SK-N-SH treated with all-trans-retinoic acid at 6 μM for 48 hours (cell line): Measurements from ENCODE around the gene TMEM132A.

ENCODE experiments used
- ATAC-seq: fragments of 200-7000 bp; cut with Tn5 transposase; 3 replicates; pipeline ENCODE4 v1.9.1; 2020; ENCODE audit warnings: mild to moderate bottlenecking, moderate library complexity
- BACH2 ChIP-seq: fragments of 250-450 bp; sonication (Bioruptor Pico); IDR thresholded peaks from 2 replicates; pipeline ENCODE4 v1.9.0; 2021; ENCODE audit warnings: mild to moderate bottlenecking, borderline replicate concordance
- ESRRG ChIP-seq: fragments of 250-450 bp; sonication (Bioruptor Pico); IDR thresholded peaks from 2 replicates; pipeline ENCODE4 v1.6.1; 2021; ENCODE audit warnings: mild to moderate bottlenecking
- GLIS3 ChIP-seq: fragments of 250-450 bp; sonication (Bioruptor Pico); IDR thresholded peaks from 2 replicates; pipeline ENCODE4 v1.5.0; 2020; ENCODE audit warnings: mild to moderate bottlenecking, moderate library complexity
- ISL1 ChIP-seq: fragments of 250-450 bp; sonication (Bioruptor Pico); IDR thresholded peaks from 2 replicates; pipeline ENCODE4 v2.1.2; 2022; ENCODE audit warnings: mild to moderate bottlenecking, moderate library complexity
- OSR1 ChIP-seq: fragments of 250-450 bp; sonication (Bioruptor Pico); IDR thresholded peaks from 2 replicates; pipeline ENCODE4 v1.8.0; 2022; ENCODE audit warnings: moderate library complexity, mild to moderate bottlenecking, inconsistent platforms
- PPARA ChIP-seq: fragments of 250-450 bp; sonication (Bioruptor Pico); IDR thresholded peaks from 2 replicates; pipeline ENCODE4 v1.5.0; 2020; ENCODE audit warnings: mild to moderate bottlenecking, borderline replicate concordance
- RARB ChIP-seq: fragments of 250-450 bp; sonication (Bioruptor Pico); IDR thresholded peaks from 2 replicates; pipeline ENCODE4 v1.8.0; 2021; ENCODE audit warnings: mild to moderate bottlenecking, moderate library complexity
- SNAI2 ChIP-seq: fragments of 250-450 bp; sonication (Bioruptor Pico); IDR thresholded peaks from 2 replicates; pipeline ENCODE4 v1.5.0; 2020; ENCODE audit warnings: mild to moderate bottlenecking, moderate library complexity
- TCF4 ChIP-seq: fragments of 250-450 bp; sonication (Bioruptor Pico); IDR thresholded peaks from 2 replicates; pipeline ENCODE4 v1.8.0; 2021; ENCODE audit warnings: mild to moderate bottlenecking, moderate library complexity, borderline replicate concordance
- TOX ChIP-seq: fragments of 250-450 bp; sonication (Bioruptor Pico); IDR thresholded peaks from 2 replicates; pipeline ENCODE4 v1.8.0; 2021; ENCODE audit warnings: mild to moderate bottlenecking, moderate library complexity, borderline replicate concordance
- ZC3H10 ChIP-seq: fragments of 250-450 bp; sonication (Bioruptor Pico); IDR thresholded peaks from 2 replicates; pipeline ENCODE4 v1.5.1; 2021; ENCODE audit warnings: mild to moderate bottlenecking, moderate library complexity
- ZFP3 ChIP-seq: fragments of 250-450 bp; sonication (Bioruptor Pico); IDR thresholded peaks from 2 replicates; pipeline ENCODE4 v1.5.0; 2020; ENCODE audit warnings: mild to moderate bottlenecking, moderate library complexity
- ZFP30 ChIP-seq: fragments of 450-650 bp; formaldehyde crosslinking; IDR thresholded peaks from 2 replicates; pipeline ENCODE4 v1.5.0; 2022; ENCODE audit warnings: mild to moderate bottlenecking, moderate library complexity
- ZNF565 ChIP-seq: fragments of 450-650 bp; formaldehyde crosslinking; conservative IDR thresholded peaks from 2 replicates; pipeline ENCODE4 v1.5.0; 2020; ENCODE audit warnings: low read depth, mild to moderate bottlenecking, moderate library complexity
- ZNF70 ChIP-seq: fragments of 450-650 bp; formaldehyde crosslinking; IDR thresholded peaks from 2 replicates; pipeline ENCODE4 v1.5.0; 2020; ENCODE audit warnings: mild to moderate bottlenecking, moderate library complexity
- ZNF8 ChIP-seq: fragments of 450-650 bp; formaldehyde crosslinking; IDR thresholded peaks from 2 replicates; pipeline ENCODE4 v1.5.0; 2020; ENCODE audit warnings: mild to moderate bottlenecking, moderate library complexity
- TF ChIP-seq, protein P1 (sequence below): fragments of 250-450 bp; sonication (Bioruptor Pico); IDR thresholded peaks from 2 replicates; pipeline ENCODE4 v1.5.0; 2020; ENCODE audit warnings: mild to moderate bottlenecking, moderate library complexity
- TF ChIP-seq, protein P2 (sequence below): fragments of 250-450 bp; sonication (Bioruptor Pico); IDR thresholded peaks from 2 replicates; pipeline ENCODE4 v1.5.1; 2020; ENCODE audit warnings: low read depth, mild to moderate bottlenecking, moderate library complexity
- TF ChIP-seq, protein P3 (sequence below): fragments of 250-450 bp; sonication (Bioruptor Pico); IDR thresholded peaks from 2 replicates; pipeline ENCODE4 v1.8.0; 2020; ENCODE audit warnings: mild to moderate bottlenecking, moderate library complexity, borderline replicate concordance
- TF ChIP-seq, protein P4 (sequence below): fragments of 250-450 bp; sonication (Bioruptor Pico); IDR thresholded peaks from 2 replicates; pipeline ENCODE4 v1.5.1; 2021; ENCODE audit warnings: mild to moderate bottlenecking, moderate library complexity
- TF ChIP-seq, protein P5 (sequence below): fragments of 250-450 bp; sonication (Bioruptor Pico); IDR thresholded peaks from 2 replicates; pipeline ENCODE4 v1.8.0; 2021; ENCODE audit warnings: low read depth, mild to moderate bottlenecking, moderate library complexity, borderline replicate concordance

TMEM132A gene

DNA sequence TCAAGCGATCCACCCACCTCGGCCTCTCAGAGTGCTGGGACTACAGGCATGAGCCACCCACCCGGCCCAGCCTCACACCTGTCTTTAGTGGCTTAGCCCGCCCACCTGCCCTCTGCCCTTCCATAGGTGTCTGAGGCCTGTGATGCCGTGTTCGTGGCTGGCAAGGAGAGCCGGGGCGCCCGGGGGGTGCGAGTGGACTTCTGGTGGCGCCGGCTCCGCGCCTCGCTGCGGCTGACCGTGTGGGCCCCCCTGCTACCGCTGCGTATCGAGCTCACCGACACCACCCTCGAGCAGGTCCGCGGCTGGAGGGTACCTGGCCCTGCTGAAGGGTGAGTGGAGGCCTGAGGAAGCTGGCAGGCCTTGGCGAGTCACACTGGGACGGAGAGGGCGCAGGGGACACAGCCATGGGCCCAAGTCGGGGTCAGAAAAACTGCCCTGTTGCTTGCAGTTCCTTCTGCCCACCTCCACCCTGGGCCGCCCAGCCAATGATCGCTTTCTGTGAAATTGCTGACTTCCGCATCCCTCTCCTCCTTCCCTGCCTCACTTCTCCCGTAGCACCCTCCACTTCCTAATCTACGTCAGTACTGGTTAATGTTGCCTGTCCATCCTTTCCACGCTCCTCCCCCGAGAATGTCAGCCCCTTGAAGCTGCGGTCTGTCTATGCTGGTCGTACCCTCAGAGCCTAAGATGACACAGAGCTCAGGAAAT, 9.3 kb downstream of the TMEM132A start:
- no peak for TF ChIP-seq ZC3H10 (CRISPR knock-in tag)
- TF ChIP-seq TCF4 = no peak
- TF ChIP-seq, protein P1, sequence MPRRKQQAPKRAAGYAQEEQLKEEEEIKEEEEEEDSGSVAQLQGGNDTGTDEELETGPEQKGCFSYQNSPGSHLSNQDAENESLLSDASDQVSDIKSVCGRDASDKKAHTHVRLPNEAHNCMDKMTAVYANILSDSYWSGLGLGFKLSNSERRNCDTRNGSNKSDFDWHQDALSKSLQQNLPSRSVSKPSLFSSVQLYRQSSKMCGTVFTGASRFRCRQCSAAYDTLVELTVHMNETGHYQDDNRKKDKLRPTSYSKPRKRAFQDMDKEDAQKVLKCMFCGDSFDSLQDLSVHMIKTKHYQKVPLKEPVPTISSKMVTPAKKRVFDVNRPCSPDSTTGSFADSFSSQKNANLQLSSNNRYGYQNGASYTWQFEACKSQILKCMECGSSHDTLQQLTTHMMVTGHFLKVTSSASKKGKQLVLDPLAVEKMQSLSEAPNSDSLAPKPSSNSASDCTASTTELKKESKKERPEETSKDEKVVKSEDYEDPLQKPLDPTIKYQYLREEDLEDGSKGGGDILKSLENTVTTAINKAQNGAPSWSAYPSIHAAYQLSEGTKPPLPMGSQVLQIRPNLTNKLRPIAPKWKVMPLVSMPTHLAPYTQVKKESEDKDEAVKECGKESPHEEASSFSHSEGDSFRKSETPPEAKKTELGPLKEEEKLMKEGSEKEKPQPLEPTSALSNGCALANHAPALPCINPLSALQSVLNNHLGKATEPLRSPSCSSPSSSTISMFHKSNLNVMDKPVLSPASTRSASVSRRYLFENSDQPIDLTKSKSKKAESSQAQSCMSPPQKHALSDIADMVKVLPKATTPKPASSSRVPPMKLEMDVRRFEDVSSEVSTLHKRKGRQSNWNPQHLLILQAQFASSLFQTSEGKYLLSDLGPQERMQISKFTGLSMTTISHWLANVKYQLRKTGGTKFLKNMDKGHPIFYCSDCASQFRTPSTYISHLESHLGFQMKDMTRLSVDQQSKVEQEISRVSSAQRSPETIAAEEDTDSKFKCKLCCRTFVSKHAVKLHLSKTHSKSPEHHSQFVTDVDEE (CRISPR knock-in tag) = no peak
- TF ChIP-seq, protein P2, sequence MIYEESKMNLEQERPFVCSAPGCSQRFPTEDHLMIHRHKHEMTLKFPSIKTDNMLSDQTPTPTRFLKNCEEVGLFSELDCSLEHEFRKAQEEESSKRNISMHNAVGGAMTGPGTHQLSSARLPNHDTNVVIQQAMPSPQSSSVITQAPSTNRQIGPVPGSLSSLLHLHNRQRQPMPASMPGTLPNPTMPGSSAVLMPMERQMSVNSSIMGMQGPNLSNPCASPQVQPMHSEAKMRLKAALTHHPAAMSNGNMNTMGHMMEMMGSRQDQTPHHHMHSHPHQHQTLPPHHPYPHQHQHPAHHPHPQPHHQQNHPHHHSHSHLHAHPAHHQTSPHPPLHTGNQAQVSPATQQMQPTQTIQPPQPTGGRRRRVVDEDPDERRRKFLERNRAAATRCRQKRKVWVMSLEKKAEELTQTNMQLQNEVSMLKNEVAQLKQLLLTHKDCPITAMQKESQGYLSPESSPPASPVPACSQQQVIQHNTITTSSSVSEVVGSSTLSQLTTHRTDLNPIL = no peak
- TF ChIP-seq, protein P3, sequence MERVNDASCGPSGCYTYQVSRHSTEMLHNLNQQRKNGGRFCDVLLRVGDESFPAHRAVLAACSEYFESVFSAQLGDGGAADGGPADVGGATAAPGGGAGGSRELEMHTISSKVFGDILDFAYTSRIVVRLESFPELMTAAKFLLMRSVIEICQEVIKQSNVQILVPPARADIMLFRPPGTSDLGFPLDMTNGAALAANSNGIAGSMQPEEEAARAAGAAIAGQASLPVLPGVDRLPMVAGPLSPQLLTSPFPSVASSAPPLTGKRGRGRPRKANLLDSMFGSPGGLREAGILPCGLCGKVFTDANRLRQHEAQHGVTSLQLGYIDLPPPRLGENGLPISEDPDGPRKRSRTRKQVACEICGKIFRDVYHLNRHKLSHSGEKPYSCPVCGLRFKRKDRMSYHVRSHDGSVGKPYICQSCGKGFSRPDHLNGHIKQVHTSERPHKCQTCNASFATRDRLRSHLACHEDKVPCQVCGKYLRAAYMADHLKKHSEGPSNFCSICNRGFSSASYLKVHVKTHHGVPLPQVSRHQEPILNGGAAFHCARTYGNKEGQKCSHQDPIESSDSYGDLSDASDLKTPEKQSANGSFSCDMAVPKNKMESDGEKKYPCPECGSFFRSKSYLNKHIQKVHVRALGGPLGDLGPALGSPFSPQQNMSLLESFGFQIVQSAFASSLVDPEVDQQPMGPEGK (CRISPR knock-in tag) = no peak
- TF ChIP-seq TOX (CRISPR knock-in tag) = no peak
- no peak for TF ChIP-seq RARB (CRISPR knock-in tag)
- TF ChIP-seq, protein P4, sequence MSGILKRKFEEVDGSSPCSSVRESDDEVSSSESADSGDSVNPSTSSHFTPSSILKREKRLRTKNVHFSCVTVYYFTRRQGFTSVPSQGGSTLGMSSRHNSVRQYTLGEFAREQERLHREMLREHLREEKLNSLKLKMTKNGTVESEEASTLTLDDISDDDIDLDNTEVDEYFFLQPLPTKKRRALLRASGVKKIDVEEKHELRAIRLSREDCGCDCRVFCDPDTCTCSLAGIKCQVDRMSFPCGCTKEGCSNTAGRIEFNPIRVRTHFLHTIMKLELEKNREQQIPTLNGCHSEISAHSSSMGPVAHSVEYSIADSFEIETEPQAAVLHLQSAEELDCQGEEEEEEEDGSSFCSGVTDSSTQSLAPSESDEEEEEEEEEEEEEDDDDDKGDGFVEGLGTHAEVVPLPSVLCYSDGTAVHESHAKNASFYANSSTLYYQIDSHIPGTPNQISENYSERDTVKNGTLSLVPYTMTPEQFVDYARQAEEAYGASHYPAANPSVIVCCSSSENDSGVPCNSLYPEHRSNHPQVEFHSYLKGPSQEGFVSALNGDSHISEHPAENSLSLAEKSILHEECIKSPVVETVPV = no peak
- no peak for TF ChIP-seq BACH2 (CRISPR knock-in tag)
- no peak for TF ChIP-seq ZNF8 (CRISPR knock-in tag)
- TF ChIP-seq ISL1 (CRISPR knock-in tag) = no peak
- no peak for TF ChIP-seq SNAI2 (CRISPR knock-in tag)
- TF ChIP-seq OSR1 (CRISPR knock-in tag) = no peak
- no peak for TF ChIP-seq ZFP3 (CRISPR knock-in tag)
- no peak for TF ChIP-seq ESRRG (CRISPR knock-in tag)
- TF ChIP-seq ZNF70 (CRISPR knock-in tag) = no peak
- TF ChIP-seq ZNF565 = no peak
- ATAC-seq = no peak

DNA sequence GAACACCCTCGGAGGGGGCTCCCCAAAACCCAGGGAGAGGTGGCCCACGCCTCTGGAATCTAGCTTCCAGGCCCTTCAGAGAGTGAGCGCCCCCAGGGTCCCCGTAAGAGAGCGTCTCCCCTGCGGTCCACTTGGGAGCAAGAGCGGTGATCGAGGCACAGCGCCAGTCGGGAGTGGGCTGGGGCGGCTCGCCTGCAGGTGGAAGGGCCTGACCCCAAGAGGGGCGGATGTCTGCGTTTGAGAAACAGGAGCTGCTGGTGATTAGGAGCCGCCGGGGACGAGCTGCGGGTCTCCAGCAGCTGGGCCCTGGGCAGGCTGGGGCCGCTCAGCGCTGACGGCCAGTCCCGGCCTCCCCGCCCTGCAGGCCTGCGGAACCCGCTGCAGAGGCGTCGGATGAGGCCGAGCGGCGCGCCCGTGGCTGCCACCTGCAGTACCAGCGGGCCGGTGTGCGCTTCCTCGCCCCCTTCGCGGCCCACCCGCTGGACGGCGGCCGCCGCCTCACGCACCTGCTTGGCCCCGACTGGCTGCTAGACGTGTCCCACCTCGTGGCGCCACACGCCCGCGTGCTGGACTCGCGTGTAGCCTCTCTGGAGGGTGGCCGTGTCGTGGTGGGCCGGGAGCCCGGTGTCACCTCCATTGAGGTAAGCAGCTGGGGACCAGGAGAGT, 10.0 kb downstream of the TMEM132A start:
- TF ChIP-seq PPARA (CRISPR knock-in tag) (no peak), ZNF565 (no peak), TOX (CRISPR knock-in tag) (no peak), GLIS3 (CRISPR knock-in tag) (no peak), ZC3H10 (CRISPR knock-in tag) (no peak), ISL1 (CRISPR knock-in tag) (no peak), ZFP3 (CRISPR knock-in tag) (no peak), SNAI2 (CRISPR knock-in tag) (no peak), ZNF70 (CRISPR knock-in tag) (no peak), ZNF8 (CRISPR knock-in tag) (no peak), ZFP30 (no peak), ESRRG (CRISPR knock-in tag) (no peak)
- TF ChIP-seq, protein P3 (CRISPR knock-in tag) = no peak
- TF ChIP-seq, protein P5, sequence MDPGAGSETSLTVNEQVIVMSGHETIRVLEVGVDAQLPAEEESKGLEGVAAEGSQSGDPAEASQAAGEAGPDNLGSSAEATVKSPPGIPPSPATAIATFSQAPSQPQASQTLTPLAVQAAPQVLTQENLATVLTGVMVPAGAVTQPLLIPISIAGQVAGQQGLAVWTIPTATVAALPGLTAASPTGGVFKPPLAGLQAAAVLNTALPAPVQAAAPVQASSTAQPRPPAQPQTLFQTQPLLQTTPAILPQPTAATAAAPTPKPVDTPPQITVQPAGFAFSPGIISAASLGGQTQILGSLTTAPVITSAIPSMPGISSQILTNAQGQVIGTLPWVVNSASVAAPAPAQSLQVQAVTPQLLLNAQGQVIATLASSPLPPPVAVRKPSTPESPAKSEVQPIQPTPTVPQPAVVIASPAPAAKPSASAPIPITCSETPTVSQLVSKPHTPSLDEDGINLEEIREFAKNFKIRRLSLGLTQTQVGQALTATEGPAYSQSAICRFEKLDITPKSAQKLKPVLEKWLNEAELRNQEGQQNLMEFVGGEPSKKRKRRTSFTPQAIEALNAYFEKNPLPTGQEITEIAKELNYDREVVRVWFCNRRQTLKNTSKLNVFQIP (CRISPR knock-in tag) = no peak
- TF ChIP-seq, protein P1 (CRISPR knock-in tag) = no peak
- TF ChIP-seq, all 23 proteins: peak for 0

More for the DNA sequence above, 10.0 kb downstream of the TMEM132A start:
- no peak for ATAC-seq
